Liver (tissue), 9 donors: ENCODE results near the gene C3orf49. TPM values are rescaled to one million over a fixed set of nuclear protein-coding genes. Genes with fewer than 3 reads are reported as not detected.

ENCODE experiments used
- DNase-seq: peaks from one replicate; pipeline ENCODE4 v3.0.0-alpha.2; 2017; ENCODE audit warnings: low spot score
- H3K27ac ChIP-seq, 2 donors: one replicate each; pipeline ENCODE4 v1.7.0; 2013; ENCODE audit warnings: inconsistent platforms in 2 of 2, low read length in 2 of 2, control low read depth in 1 of 2, low read depth in 1 of 2, mild to moderate bottlenecking in 1 of 2
- H3K27me3 ChIP-seq, 4 donors: one replicate each; pipeline versions ENCODE4 v1.6.1 to v1.7.0; 2013; ENCODE audit warnings: low read length in 3 of 4, inconsistent platforms in 1 of 4, mild to moderate bottlenecking in 1 of 4, moderate library complexity in 1 of 4; ENCODE audit not compliant: control insufficient read depth in 4 of 4, insufficient read depth in 4 of 4
- H3K36me3 ChIP-seq, 4 donors: one replicate each; pipeline versions ENCODE4 v1.6.1 to v1.7.0; 2013; ENCODE audit warnings: low read length in 3 of 4, mild to moderate bottlenecking in 3 of 4, low read depth in 1 of 4, moderate library complexity in 1 of 4; ENCODE audit not compliant: control insufficient read depth in 4 of 4, insufficient read depth in 3 of 4
- H3K4me1 ChIP-seq, 4 donors: one replicate each; pipeline versions ENCODE4 v1.6.1 to v1.7.0; 2013; ENCODE audit warnings: low read length in 3 of 4, mild to moderate bottlenecking in 3 of 4, moderate library complexity in 1 of 4; ENCODE audit not compliant: control insufficient read depth in 4 of 4, insufficient read depth in 4 of 4
- H3K4me3 ChIP-seq, 3 donors: one replicate each; pipeline versions ENCODE4 v1.6.1 to v1.7.0; 2013; ENCODE audit warnings: low read length in 3 of 3, control low read depth in 1 of 3, low read depth in 1 of 3, mild to moderate bottlenecking in 1 of 3
- H3K9ac ChIP-seq, 2 donors: one replicate each; pipeline ENCODE4 v1.7.0; 2013; ENCODE audit warnings: low read length in 2 of 2, mild to moderate bottlenecking in 2 of 2, moderate library complexity in 2 of 2, control low read depth in 1 of 2, low read depth in 1 of 2
- H3K9me3 ChIP-seq, 4 donors: one replicate each; pipeline versions ENCODE4 v1.6.1 to v1.7.0; 2013; ENCODE audit warnings: low read length in 3 of 4; ENCODE audit not compliant: control insufficient read depth in 4 of 4
- FOXA1 ChIP-seq: IDR thresholded peaks from 2 replicates; pipeline ENCODE4 v1.6.1; 2016; ENCODE audit warnings: antibody characterized with exemption
- FOXA2 ChIP-seq: IDR thresholded peaks from 2 replicates; pipeline ENCODE4 v1.6.1; 2016; ENCODE audit warnings: antibody characterized with exemption
- GABPA ChIP-seq, 2 donors: IDR thresholded peaks in 1 of 2; conservative IDR thresholded peaks in 1 of 2; 2 replicates each; pipeline ENCODE4 v1.6.1; 2016; ENCODE audit warnings: antibody characterized with exemption in 2 of 2, mild to moderate bottlenecking in 1 of 2, moderate library complexity in 1 of 2
- HNF4A ChIP-seq, 2 donors: conservative IDR thresholded peaks; 2 replicates each; pipeline ENCODE4 v1.6.1; 2016; ENCODE audit warnings: antibody characterized with exemption in 2 of 2, mild to moderate bottlenecking in 2 of 2
- HNF4G ChIP-seq: IDR thresholded peaks from 2 replicates; pipeline ENCODE4 v1.6.1; 2016; ENCODE audit warnings: antibody characterized with exemption
- JUND ChIP-seq, 2 donors: IDR thresholded peaks; 2 replicates each; pipeline ENCODE4 v1.6.1; 2016; ENCODE audit warnings: antibody characterized with exemption in 2 of 2
- NR2F2 ChIP-seq: IDR thresholded peaks from 2 replicates; pipeline ENCODE4 v1.6.1; 2016; ENCODE audit warnings: antibody characterized with exemption
- RAD21 ChIP-seq, 2 donors: IDR thresholded peaks; 2 replicates each; pipeline ENCODE4 v1.6.1; 2016; ENCODE audit warnings: antibody characterized with exemption in 2 of 2, mild to moderate bottlenecking in 2 of 2
- REST ChIP-seq: IDR thresholded peaks from 2 replicates; pipeline ENCODE4 v1.6.1; 2016; ENCODE audit warnings: antibody characterized with exemption, mild to moderate bottlenecking
- RXRA ChIP-seq, 2 donors: IDR thresholded peaks; 2 replicates each; pipeline ENCODE4 v1.6.1; 2017 to 2018; ENCODE audit warnings: antibody characterized with exemption in 2 of 2, mild to moderate bottlenecking in 1 of 2
- WGBS: extraction: QIAGEN DNeasy Blood & Tissue Kit; methylation state at CpG from one replicate; pipeline ENCODE4 v1.1.7; 2013; 5-methylcytosine and 5-hydroxymethylcytosine counted together
- polyA plus RNA-seq, 2 donors: library from polyadenylated mRNA; stranded (reverse) in 1 of 2; unstranded in 1 of 2; fragments of 200-250 nt in 1 of 2; fragments of >200 nt in 1 of 2; fragmentation: Nextera tagmentation in 1 of 2; extraction: Ambion mirVana in 1 of 2; gene quantifications; one replicate each; pipeline versions ENCODE4 v1.2.1 to v1.2.3, GENCODE V29; 2013 to 2015
- total RNA-seq, 2 donors: library from RNA; depleted of rRNA; stranded (reverse); fragments of >200 nt; gene quantifications; one replicate each; pipeline ENCODE4 v1.2.3, GENCODE V29; 2014
- TF ChIP-seq, protein P1 (sequence below): IDR thresholded peaks from 2 replicates; pipeline ENCODE4 v1.6.1; 2016; ENCODE audit warnings: antibody characterized with exemption
- TF ChIP-seq, protein P2 (sequence below): IDR thresholded peaks from 2 replicates; pipeline ENCODE4 v1.6.1; 2016; ENCODE audit warnings: antibody characterized with exemption
- donor health status: healthy.
- donor health status: healthy.
- donor health status: healthy.
- donor health status: healthy.
- donor health status: healthy.

Gene C3orf49
- total and polyA plus RNA-seq, 4 donors, result 0.13 TPM; not detected in 3

- no peak for TF ChIP-seq HNF4G
- TF ChIP-seq NR2F2, result no peak
- no peak for TF ChIP-seq GABPA (IDR thresholded peaks at IDR 0.05 in 1 of 2, conservative IDR thresholded peaks at IDR 0.05 in 1 of 2)
- TF ChIP-seq, protein P1, sequence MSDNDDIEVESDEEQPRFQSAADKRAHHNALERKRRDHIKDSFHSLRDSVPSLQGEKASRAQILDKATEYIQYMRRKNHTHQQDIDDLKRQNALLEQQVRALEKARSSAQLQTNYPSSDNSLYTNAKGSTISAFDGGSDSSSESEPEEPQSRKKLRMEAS, result no peak
- no peak for TF ChIP-seq RAD21 (IDR thresholded peaks at IDR 0.05)
- Histone ChIP-seq H3K9ac (no peak overlapping the region), H3K4me3 (no peak overlapping the region), H3K9me3 (no peaks in the 10 kb centered on the region), H3K27me3 (no peaks in the 10 kb centered on the region), H3K36me3 (no peaks in the 10 kb centered on the region), H3K4me1 (no peaks in the 10 kb centered on the region), H3K27ac (no peak overlapping the region)
- DNase-seq, result no peak
- WGBS, result 85% methylated on average over 2 of the region's 2 CpGs
Observed at GRCh38 chr3:63870615-63871005, 51.5 kb downstream of the C3orf49 start.

- Histone ChIP-seq H3K4me1 (no peaks in the 10 kb centered on the region), H3K9me3 (no peaks in the 10 kb centered on the region), H3K27ac (no peak overlapping the region), H3K27me3 (no peaks in the 10 kb centered on the region), H3K36me3 (no peaks in the 10 kb centered on the region), H3K4me3 (no peak overlapping the region), H3K9ac (no peak overlapping the region)
- no peak for DNase-seq
- TF ChIP-seq, protein P2, sequence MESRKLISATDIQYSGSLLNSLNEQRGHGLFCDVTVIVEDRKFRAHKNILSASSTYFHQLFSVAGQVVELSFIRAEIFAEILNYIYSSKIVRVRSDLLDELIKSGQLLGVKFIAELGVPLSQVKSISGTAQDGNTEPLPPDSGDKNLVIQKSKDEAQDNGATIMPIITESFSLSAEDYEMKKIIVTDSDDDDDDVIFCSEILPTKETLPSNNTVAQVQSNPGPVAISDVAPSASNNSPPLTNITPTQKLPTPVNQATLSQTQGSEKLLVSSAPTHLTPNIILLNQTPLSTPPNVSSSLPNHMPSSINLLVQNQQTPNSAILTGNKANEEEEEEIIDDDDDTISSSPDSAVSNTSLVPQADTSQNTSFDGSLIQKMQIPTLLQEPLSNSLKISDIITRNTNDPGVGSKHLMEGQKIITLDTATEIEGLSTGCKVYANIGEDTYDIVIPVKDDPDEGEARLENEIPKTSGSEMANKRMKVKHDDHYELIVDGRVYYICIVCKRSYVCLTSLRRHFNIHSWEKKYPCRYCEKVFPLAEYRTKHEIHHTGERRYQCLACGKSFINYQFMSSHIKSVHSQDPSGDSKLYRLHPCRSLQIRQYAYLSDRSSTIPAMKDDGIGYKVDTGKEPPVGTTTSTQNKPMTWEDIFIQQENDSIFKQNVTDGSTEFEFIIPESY, result no peak
- TF ChIP-seq RXRA (IDR thresholded peaks at IDR 0.05) (no peak), HNF4A (conservative IDR thresholded peaks at IDR 0.05) (no peak), RAD21 (IDR thresholded peaks at IDR 0.05) (no peak), FOXA2 (no peak), FOXA1 (no peak), GABPA (IDR thresholded peaks at IDR 0.05 in 1 of 2, conservative IDR thresholded peaks at IDR 0.05 in 1 of 2) (no peak), REST (no peak), JUND (IDR thresholded peaks at IDR 0.05) (no peak)
- TF ChIP-seq, protein P1, result no peak
- 95% methylated on average over 2 of the region's 2 CpGs for WGBS
Observed at GRCh38 chr3:63872135-63872924, 53.2 kb downstream of the C3orf49 start.
